HUES64 (cell line): Measurements from ENCODE around the gene SCOC.

Experiments
- H3K27ac ChIP-seq: 2 replicates; pipeline ENCODE4 v1.7.0; 2013; ENCODE audit warnings: low read depth, low read length, inconsistent platforms
- H3K27me3 ChIP-seq: 2 replicates; pipeline ENCODE4 v1.6.1; 2013; ENCODE audit warnings: mild to moderate bottlenecking, low read length; ENCODE audit not compliant: insufficient read depth
- H3K36me3 ChIP-seq: 2 replicates; pipeline ENCODE4 v1.6.1; 2013; ENCODE audit warnings: mild to moderate bottlenecking, low read length; ENCODE audit not compliant: insufficient read depth
- H3K4me1 ChIP-seq: 2 replicates; pipeline ENCODE4 v1.6.1; 2013; ENCODE audit warnings: mild to moderate bottlenecking, low read length, moderate library complexity; ENCODE audit not compliant: insufficient read depth
- H3K4me3 ChIP-seq: 2 replicates; pipeline ENCODE4 v1.5.1; 2013; ENCODE audit warnings: mild to moderate bottlenecking, low read length, moderate library complexity
- H3K9ac ChIP-seq: 2 replicates; pipeline ENCODE4 v1.6.1; 2013; ENCODE audit warnings: mild to moderate bottlenecking, low read depth, low read length
- H3K9me3 ChIP-seq: 2 replicates; pipeline ENCODE4 v1.6.1; 2013; ENCODE audit warnings: low read depth, low read length; ENCODE audit not compliant: insufficient read depth
- WGBS: fragments of 150-250, 120-280 bp; methylation state at CpG from one replicate; pipeline ENCODE4 v1.1.7; 2013; ENCODE audit warnings: missing lambda C conversion rate; 5-methylcytosine and 5-hydroxymethylcytosine counted together

SCOC gene

GRCh38 chr4:140363051-140363450 is 10.4 kb upstream of the SCOC start:
- 95% methylated on average over 3 of the region's 3 CpGs for WGBS
- Histone ChIP-seq H3K27ac (no peak overlapping the region), H3K9me3 (no peaks in the 10 kb centered on the region), H3K4me3 (no peak overlapping the region), H3K36me3 (no peaks in the 10 kb centered on the region), H3K9ac (no peak overlapping the region), H3K4me1 (no peaks in the 10 kb centered on the region), H3K27me3 (peaks cover 2% of the 10 kb centered on the region; the same call in 1 of the 2 replicates)

GRCh38 chr4:140363558-140363957 is 9.9 kb upstream of the SCOC start:
- peaks cover 2% of the 10 kb centered on the region; the same call in 1 of the 2 replicates for H3K27me3 ChIP-seq
- H3K9me3 ChIP-seq: no peaks in the 10 kb centered on the region
- no peak overlapping the region for H3K9ac ChIP-seq
- H3K27ac ChIP-seq: no peak overlapping the region
- no peaks in the 10 kb centered on the region for H3K4me1 ChIP-seq
- H3K36me3 ChIP-seq: no peaks in the 10 kb centered on the region
- H3K4me3 ChIP-seq: no peak overlapping the region

- Histone ChIP-seq H3K27me3 (peaks cover 2% of the 10 kb centered on the region; the same call in 1 of the 2 replicates), H3K27ac (no peak overlapping the region), H3K9ac (no peak overlapping the region), H3K4me1 (peaks cover 5% of the 10 kb centered on the region; the same call in 1 of the 2 replicates), H3K4me3 (no peak overlapping the region), H3K36me3 (no peaks in the 10 kb centered on the region), H3K9me3 (no peaks in the 10 kb centered on the region)
- WGBS: 83% methylated on average over 2 of the region's 2 CpGs
Measured at GRCh38 chr4:140367738-140368137, 5.7 kb upstream of the SCOC start.

GRCh38 chr4:140368686-140369085 is 4.8 kb upstream of the SCOC start:
- no peak overlapping the region for H3K4me3 ChIP-seq
- H3K9me3 ChIP-seq: no peaks in the 10 kb centered on the region
- H3K9ac ChIP-seq: no peak overlapping the region
- H3K27me3 ChIP-seq: peaks cover 2% of the 10 kb centered on the region; the same call in 1 of the 2 replicates
- no peaks in the 10 kb centered on the region for H3K36me3 ChIP-seq
- WGBS: 78% methylated on average over 3 of the region's 3 CpGs
- no peak overlapping the region for H3K27ac ChIP-seq
- peaks cover 5% of the 10 kb centered on the region; the same call in 1 of the 2 replicates for H3K4me1 ChIP-seq

GRCh38 chr4:140372751-140373327 is 607 bp upstream of the SCOC start:
- Histone ChIP-seq H3K27me3 (no peaks in the 10 kb centered on the region), H3K9me3 (no peaks in the 10 kb centered on the region), H3K9ac (peak overlapping the region; percentile 65), H3K4me1 (peaks cover 14% of the 10 kb centered on the region; the same call in 1 of the 2 replicates), H3K36me3 (no peaks in the 10 kb centered on the region), H3K4me3 (peak overlapping the region; percentile 75), H3K27ac (0 out of 2 replicates have a peak overlapping the region, but pooled peaks have one; percentile 7)
- WGBS: 5% methylated on average over 18 of the region's 21 CpGs

GRCh38 chr4:140374130-140374477 is 658 bp downstream of the SCOC start:
- Histone ChIP-seq H3K27me3 (no peaks in the 10 kb centered on the region), H3K4me1 (peaks cover 14% of the 10 kb centered on the region; the same call in 1 of the 2 replicates), H3K36me3 (no peaks in the 10 kb centered on the region), H3K27ac (peak overlapping the region; percentile 92), H3K4me3 (peak overlapping the region; percentile 75), H3K9me3 (no peaks in the 10 kb centered on the region), H3K9ac (peak overlapping the region; percentile 85)
- 6% methylated on average over 8 of the region's 8 CpGs for WGBS

GRCh38 chr4:140382732-140383131 is 9.3 kb downstream of the SCOC start:
- no peaks in the 10 kb centered on the region for H3K4me1 ChIP-seq
- H3K27ac ChIP-seq: no peak overlapping the region
- H3K36me3 ChIP-seq: peaks cover 18% of the 10 kb centered on the region
- no peak overlapping the region for H3K9ac ChIP-seq
- H3K4me3 ChIP-seq: no peak overlapping the region
- H3K9me3 ChIP-seq: no peaks in the 10 kb centered on the region
- no peaks in the 10 kb centered on the region for H3K27me3 ChIP-seq

- Histone ChIP-seq H3K27ac (no peak overlapping the region), H3K27me3 (no peaks in the 10 kb centered on the region), H3K4me3 (no peak overlapping the region), H3K9me3 (no peaks in the 10 kb centered on the region), H3K9ac (no peak overlapping the region), H3K36me3 (no peaks in the 10 kb centered on the region), H3K4me1 (no peaks in the 10 kb centered on the region)
- no CpG with 5 or more reads among the region's 1 CpG for WGBS
Measured at GRCh38 chr4:140388015-140388414, 14.6 kb downstream of the SCOC start.

- Histone ChIP-seq H3K4me3 (no peak overlapping the region), H3K27me3 (no peaks in the 10 kb centered on the region)
- 63% methylated on average over 4 of the region's 5 CpGs for WGBS
Measured at GRCh38 chr4:140395668-140396067, 22.2 kb downstream of the SCOC start.

GRCh38 chr4:140400111-140400510 is 26.7 kb downstream of the SCOC start:
- H3K9ac ChIP-seq: no peak overlapping the region
- H3K4me1 ChIP-seq: no peaks in the 10 kb centered on the region
- no peak overlapping the region for H3K27ac ChIP-seq
- no peaks in the 10 kb centered on the region for H3K36me3 ChIP-seq
- H3K9me3 ChIP-seq: no peaks in the 10 kb centered on the region
- no peaks in the 10 kb centered on the region for H3K27me3 ChIP-seq
- H3K4me3 ChIP-seq: no peak overlapping the region
- WGBS: 100% methylated on average over 2 of the region's 2 CpGs

More at GRCh38 chr4:140395668-140396067, 22.2 kb downstream of the SCOC start:
- Histone ChIP-seq H3K27ac (no peak overlapping the region), H3K4me1 (no peaks in the 10 kb centered on the region), H3K36me3 (no peaks in the 10 kb centered on the region), H3K9ac (no peak overlapping the region), H3K9me3 (no peaks in the 10 kb centered on the region)

GRCh38 chr4:140406292-140406691 is 32.8 kb downstream of the SCOC start:
- Histone ChIP-seq H3K36me3 (no peaks in the 10 kb centered on the region), H3K4me3 (no peak overlapping the region), H3K4me1 (no peaks in the 10 kb centered on the region), H3K27me3 (no peaks in the 10 kb centered on the region), H3K27ac (no peak overlapping the region), H3K9ac (no peak overlapping the region), H3K9me3 (no peaks in the 10 kb centered on the region)

GRCh38 chr4:140408974-140409373 is 35.5 kb downstream of the SCOC start:
- Histone ChIP-seq H3K36me3 (no peaks in the 10 kb centered on the region), H3K9ac (no peak overlapping the region), H3K4me3 (no peak overlapping the region), H3K4me1 (no peaks in the 10 kb centered on the region), H3K27ac (no peak overlapping the region), H3K27me3 (no peaks in the 10 kb centered on the region), H3K9me3 (no peaks in the 10 kb centered on the region)
- WGBS: no CpG with 5 or more reads among the region's 1 CpG
